Right lobe of liver (tissue), 4 donors: ENCODE data around the gene SIK1.
"Not testable (repeated sequence)": the region's sequence is repeated elsewhere in the genome, so short reads cannot be mapped to it uniquely, and the experiment has no call there.

Source experiments
- CTCF ChIP-seq, 4 donors: fragments of 200-600 bp in 3 of 4; fragments of 450-650 bp in 1 of 4; IDR thresholded peaks; one replicate each; pipeline versions ENCODE4 v1.5.1 to v1.8.0; 2016 to 2022; ENCODE audit warnings: antibody characterized with exemption in 4 of 4, mild to moderate bottlenecking in 2 of 4
- POLR2A ChIP-seq: fragments of 450-650 bp; IDR thresholded peaks from one replicate; pipeline ENCODE4 v1.6.1; 2017; ENCODE audit warnings: antibody characterized with exemption, mild to moderate bottlenecking
- donor health status: DM: no; HTN: no; CAD: no.
- donor health status: DM: no; HTN: no; CAD: no.
- donor health status: DM: no; HTN: yes; CAD: no.

- not testable (repeated sequence) for TF ChIP-seq CTCF (IDR thresholded peaks at IDR 0.05); POLR2A
Observed at GRCh38 chr21:43414576-43414975, 12.4 kb downstream of the SIK1 start.
